GOT3 (cell line): Measurements from ENCODE around the gene B3GAT2.
"Not testable (repeated sequence)": the region's sequence is repeated elsewhere in the genome, so short reads cannot be mapped to it uniquely, and the experiment has no call there.

Source experiments
- DNase-seq: peaks from one replicate; lab custom pipeline; 2025; ENCODE audit warnings: mixed read lengths; lab: John Stamatoyannopoulos, UW

Gene B3GAT2

GRCh38 chr6:70956451-70957283 lies at the start of gene B3GAT2:
Gene B3GAT2, minus strand, starts transcription at chr6:70957060. Its CDS starts 631 bp downstream, at chr6:70956429.
- no peak for DNase-seq

DNA sequence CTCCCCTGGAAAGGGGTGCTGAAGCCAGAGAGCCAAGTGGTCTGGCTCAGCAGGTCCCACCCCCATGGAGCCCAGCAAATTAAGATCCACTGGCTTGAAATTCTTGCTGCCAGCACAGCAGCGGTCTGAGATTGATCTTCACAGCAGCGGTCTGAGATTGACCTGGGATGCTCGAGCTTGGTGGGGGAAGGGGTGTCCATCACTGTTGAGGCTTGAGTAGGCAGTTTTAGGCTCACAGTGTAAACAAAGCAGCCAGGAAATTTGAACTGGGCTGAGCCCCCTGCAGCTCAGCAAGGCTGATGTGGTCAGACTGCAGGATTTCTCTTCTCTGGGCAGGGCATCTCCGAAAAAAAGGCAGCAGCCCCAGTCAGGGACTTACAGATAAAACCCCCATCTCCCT lies 41.3 kb upstream of the B3GAT2 start:
- no peak for DNase-seq

DNA sequence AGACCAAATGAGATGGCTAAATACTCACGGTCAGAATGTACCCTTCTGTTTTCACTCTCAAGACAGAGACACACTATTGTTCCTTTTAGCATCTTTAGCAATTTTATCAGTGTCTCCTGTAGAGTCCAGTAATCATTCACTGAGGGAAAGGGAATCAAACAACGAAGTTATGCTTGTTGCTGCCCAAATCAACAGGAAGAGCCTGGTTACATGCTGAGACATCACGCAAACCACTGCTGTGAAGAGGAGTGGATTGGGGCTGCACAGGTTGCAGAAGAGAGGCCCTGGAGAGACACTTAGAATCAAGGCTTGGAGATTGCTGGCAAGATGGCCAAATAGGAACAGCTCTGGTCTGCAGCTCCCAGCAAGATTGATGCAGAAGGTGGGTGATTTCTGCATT lies 40.5 kb upstream of the B3GAT2 start:
- no peak for DNase-seq

DNA sequence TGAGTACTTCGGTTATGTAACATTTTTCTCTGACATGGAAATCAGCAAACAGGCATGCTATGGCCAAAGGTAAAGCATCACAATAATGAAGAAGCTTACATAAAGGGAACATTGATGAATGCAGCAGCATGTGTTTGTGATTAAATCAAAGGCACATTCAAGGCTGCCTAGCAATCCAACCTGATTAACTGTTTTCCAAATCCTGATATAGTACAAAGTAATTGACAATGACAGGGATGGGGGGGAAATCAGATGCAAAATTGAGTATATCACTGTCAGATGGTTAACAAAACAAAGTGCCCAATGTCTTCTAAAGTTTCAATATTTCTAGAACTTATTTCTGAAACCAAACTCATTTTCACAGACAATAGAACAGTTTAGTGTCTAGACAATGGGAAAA lies 39.2 kb upstream of the B3GAT2 start:
- no peak for DNase-seq

DNA sequence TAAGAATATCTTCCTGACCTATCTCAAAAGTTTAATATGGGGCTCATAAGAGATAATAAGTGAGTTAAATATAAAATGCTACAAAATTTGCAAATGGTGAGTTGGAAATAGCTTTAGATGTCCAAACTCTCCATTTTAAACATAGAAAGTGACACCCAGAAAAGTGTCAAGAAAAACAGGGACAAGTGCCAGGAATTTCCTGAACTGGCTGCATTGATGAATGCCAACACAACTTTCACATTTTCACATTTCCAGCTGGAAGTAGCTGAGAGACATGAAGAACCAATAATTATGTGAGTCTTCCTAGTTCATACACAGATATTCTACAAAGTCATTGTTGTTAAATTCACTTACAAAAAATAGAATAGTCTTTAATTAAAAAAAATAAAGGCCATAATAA lies 38.6 kb upstream of the B3GAT2 start:
- no peak for DNase-seq

DNA sequence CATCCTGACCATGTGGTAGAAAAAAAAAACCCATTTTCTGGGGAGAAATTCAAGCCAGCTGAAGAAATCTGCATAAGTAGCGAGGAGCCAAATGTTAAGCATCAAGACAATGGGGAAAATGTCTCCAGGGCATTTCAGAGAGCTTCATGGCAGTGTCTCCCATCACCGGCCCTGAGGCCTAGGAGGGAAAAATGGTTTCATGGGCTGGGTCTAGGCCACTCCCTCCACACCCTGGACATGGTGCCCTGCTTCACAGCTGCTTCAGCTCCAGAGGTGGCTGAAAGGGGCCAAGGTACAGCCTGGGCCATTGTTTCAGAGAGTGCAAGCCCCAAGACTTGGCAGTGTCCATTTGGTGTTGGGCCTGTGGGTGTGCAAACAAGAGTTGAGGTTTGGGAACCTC lies 34.4 kb upstream of the B3GAT2 start:
- no peak for DNase-seq

DNA sequence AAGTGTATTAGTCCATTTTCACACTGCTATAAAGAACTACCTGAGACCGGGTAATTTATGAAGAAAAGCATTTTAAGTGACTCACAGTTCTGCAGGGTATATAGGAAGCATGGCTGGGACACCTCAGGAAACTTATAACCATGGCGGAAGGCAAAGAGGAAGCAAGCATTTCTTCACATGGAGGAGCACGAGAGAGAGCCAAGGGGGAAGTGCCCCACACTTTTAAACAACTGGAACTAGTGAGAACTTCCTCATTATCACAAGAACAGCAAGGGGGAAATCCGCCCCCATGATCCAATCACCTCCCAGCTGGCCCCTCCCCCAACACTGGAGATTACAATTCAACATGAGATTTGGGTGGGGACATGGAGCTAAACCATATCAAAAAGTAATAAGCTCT lies 28.3 kb upstream of the B3GAT2 start:
- no peak for DNase-seq

DNA sequence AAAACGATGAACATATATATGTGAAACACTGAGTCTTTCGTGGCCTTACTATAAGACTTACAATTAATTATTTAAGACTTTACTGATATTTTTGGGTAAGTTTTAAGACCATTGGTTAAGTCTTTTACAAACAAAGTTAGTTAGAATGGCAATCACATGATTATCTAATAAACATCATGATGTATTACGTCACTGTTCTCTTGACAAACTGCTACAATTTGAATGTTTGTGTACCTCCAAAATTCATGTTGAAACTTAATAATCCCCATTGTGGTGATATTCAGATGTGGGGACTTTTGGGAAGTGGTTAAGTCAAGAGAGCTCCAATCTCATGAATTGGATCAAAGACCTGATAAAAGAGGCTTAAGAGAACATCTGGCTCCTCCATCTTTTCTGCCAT lies 25.9 kb upstream of the B3GAT2 start:
- no peak for DNase-seq

DNA sequence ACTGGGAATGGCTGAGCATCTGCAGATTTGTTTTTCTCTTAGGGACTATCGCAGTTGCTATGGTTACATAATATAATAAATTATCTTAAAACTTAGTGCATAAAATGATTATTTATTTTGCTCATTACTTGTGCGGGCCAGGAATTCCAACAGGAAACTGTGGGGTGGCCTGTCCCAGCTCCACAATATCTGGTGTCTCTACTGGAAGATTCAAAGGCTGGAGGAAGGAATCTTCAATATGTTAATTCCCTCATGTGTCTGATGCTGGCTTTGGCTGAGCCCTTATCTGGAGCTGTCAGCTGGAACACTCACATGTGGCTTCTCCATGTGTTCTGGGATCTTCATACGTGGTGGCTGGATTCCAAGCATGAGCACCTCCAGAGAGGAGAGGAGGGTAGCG lies 23.9 kb upstream of the B3GAT2 start:
- DNase-seq, result no peak

GRCh38 chr6:70973604-70974003 lies 16.7 kb upstream of the B3GAT2 start:
- no peak for DNase-seq

GRCh38 chr6:70967049-70967448 lies 10.2 kb upstream of the B3GAT2 start:
- DNase-seq, result no peak

DNA sequence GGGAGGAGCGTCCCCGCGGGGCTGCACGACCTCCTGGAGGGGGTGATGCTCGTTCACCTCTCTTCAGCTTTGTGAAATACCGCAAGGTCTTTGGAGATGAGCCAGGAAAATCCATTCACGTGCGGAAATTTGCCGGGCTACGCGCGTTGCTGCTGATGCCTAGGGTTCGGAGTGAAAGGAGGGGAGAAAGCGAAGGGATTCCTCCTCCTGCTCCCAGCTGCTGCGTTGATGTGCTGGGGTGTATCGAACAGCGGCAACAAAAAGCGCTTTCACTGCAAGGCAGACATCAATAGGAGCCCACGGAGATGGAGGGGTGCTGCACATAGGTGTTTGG lies 391 bp upstream of the B3GAT2 start:
- DNase-seq, result no peak

- no peak for DNase-seq
These were observed 739 bp downstream of the B3GAT2 start for GRCh38 chr6:70956191-70956450.

DNA sequence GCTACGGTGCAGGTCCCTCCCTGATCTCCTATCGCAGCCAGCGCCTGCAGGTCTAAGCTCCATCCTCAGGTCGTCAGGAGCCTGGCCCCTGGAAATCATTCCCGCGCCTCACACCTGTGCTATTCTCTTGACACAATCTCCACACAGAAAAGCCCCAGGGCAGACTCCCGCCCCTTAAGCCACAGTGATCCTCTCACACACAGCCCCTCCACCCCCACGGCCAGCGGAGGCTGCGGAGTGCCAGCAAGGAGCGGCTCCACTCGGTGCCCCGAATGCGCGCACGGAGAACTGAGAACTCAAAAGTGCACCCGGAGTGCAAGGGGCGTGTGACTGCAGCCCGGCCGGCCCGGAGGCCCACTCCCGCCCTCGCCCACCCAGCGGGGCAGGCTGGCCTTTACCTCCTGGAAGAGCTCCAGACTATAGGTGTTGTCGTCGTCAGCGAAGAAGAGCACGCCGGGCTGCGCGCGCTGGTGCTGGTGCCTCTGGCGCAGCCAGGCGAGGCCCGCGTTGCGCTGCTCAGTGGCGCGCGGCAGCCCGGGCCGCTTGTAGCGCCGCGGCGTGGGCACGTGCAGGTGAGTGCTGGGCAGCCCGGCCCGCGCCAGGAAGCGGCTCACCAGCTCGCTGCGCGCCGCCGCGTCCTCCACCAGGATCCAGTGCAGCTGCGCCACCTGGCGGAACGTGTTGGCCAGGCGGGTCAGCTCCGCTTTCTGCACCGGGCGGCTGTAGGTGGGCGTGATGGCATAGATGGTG lies 1.2 kb downstream of the B3GAT2 start:
- peak; percentile 36 for DNase-seq

GRCh38 chr6:70954750-70955149 lies 2.1 kb downstream of the B3GAT2 start:
- no peak for DNase-seq

GRCh38 chr6:70954176-70954575 lies 2.7 kb downstream of the B3GAT2 start:
- DNase-seq, result no peak

DNA sequence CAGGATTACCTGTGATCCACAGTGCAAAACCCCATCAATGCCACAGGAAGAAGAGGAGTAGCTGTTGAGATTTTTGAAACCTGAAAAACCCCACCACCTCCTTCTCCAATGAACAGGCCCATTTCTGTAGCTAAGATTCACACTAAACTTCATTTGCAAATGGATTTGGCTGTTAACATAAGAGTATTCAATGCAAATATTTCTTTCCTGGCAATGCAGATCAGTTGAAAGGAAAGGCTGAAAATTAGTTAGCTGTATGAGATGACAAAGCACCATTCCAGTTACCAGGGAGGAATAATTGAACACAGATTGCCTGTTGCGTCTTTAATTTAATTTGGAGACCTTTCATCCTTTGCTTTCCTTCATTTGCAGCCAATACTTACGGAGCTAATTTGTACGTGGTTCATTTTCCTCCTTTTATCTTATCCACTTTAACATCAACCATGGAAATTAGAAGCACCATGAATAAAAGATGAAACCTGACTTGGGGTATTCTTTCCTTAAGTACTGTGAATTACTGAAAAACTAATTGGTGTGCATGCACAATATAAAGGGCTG lies 4.2 kb downstream of the B3GAT2 start:
- DNase-seq, result no peak

GRCh38 chr6:70944321-70944720 lies 12.5 kb downstream of the B3GAT2 start:
- not testable (repeated sequence) for DNase-seq

GRCh38 chr6:70933853-70934252 lies 23.0 kb downstream of the B3GAT2 start:
- no peak for DNase-seq

- DNase-seq, result no peak
These were observed 51.1 kb downstream of the B3GAT2 start for GRCh38 chr6:70905742-70906141.

DNA sequence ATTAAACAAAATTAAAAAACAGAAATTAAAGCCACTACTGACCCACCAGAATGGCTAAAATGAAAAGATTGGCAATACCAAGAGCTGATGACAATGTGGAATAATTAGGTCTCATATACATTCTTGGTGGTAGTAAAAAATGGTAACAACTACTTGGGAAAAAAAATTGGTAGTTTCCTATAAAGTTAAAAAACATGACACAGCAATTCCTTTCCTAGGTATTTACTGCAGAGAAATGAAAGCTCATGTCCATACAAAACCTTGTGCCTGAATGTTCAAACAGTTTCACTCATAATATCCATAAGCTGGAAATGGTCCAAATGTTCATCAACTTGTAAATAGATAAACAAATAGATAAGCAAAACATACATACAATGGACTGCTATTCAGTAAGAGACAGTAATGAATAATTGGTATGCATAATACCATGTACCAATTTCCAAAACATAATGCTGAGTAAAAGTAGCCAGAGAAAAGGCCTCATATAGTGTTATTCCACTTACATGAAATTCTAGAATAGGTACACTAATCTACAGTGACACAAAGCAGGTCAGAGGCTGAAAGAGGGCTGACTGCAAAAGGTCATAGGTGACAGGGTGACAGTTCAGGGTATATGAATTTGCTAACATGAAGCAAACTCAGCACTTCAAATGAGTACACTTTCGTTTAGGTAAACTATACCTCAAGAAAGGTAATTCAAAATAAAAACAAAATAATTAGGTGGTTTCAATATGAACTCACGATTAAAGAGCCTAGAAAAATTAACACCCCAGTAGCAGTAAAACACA lies 53.0 kb downstream of the B3GAT2 start:
- DNase-seq, result no peak

- no peak for DNase-seq
These were observed 55.5 kb downstream of the B3GAT2 start for GRCh38 chr6:70901324-70901723.

DNA sequence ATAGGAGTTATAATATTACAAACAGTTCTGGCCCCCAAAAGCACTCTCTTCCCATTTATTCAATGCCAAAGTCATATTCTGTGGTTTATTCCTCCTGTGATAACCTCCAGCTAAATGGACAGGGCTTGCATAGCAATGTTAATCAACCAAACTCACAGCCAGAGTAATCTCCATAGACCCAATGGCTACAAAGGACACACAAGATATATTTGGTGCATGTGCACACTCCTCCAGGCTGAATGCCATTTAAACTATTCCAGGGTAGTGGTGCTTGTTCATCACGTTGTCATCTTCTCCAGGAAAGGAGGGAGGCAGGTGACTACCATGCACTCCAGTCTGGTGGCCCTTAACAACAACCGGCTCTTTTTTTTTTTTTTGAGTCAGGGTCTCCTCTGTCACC lies 56.8 kb downstream of the B3GAT2 start:
- DNase-seq, result no peak
